Neutrophil (primary cell): ENCODE data around the gene PRKAR2A.
A peak's percentile ranks its signal among the peaks of the same experiment; 100 is the strongest.
"Not testable (repeated sequence)": the region's sequence is repeated elsewhere in the genome, so short reads cannot be mapped to it uniquely, and the experiment has no call there.

Experiments used
- H3K27ac ChIP-seq: fragments of 200-600 bp; sonication (generic); 2 replicates; pipeline ENCODE4 v1.5.1; 2016; ENCODE audit warnings: mild to moderate bottlenecking, moderate library complexity
- H3K27me3 ChIP-seq: fragments of 200-600 bp; sonication (generic); 2 replicates; pipeline ENCODE4 v1.6.0; 2016; ENCODE audit warnings: mild to moderate bottlenecking
- H3K36me3 ChIP-seq: fragments of 200-600 bp; sonication (generic); 2 replicates; pipeline ENCODE4 v1.5.1; 2017
- H3K4me1 ChIP-seq, 2 experiments: fragments of 200-600 bp in 1 of 2; sonication (generic) in 1 of 2; 1 replicate in 1 of 2; 2 replicates in 1 of 2; pipeline versions ENCODE4 v1.5.1 to v1.6.1; 2013 to 2016; ENCODE audit warnings: low read depth in 1 of 2, low read length in 1 of 2, mild to moderate bottlenecking in 1 of 2, moderate library complexity in 1 of 2; ENCODE audit not compliant: control insufficient read depth in 1 of 2, insufficient read depth in 1 of 2
- H3K4me3 ChIP-seq, 2 experiments: fragments of 200-600 bp in 1 of 2; sonication (generic) in 1 of 2; 1 replicate in 1 of 2; 2 replicates in 1 of 2; pipeline ENCODE4 v1.5.1; 2013 to 2016; ENCODE audit warnings: low read depth in 1 of 2, low read length in 1 of 2, mild to moderate bottlenecking in 1 of 2, moderate library complexity in 1 of 2
- H3K9me3 ChIP-seq: fragments of 200-600 bp; sonication (generic); 2 replicates; pipeline ENCODE4 v1.5.1; 2016
- CTCF ChIP-seq: fragments of 200-600 bp; sonication (generic); IDR thresholded peaks from 2 replicates; pipeline ENCODE4 v1.5.1; 2016; ENCODE audit warnings: antibody characterized with exemption

PRKAR2A gene

GRCh38 chr3:48765376-48765775, 82.3 kb downstream of the PRKAR2A start:
- H3K36me3 ChIP-seq, result peaks cover 26% of the 10 kb centered on the region
- H3K27me3 ChIP-seq, result no peaks in the 10 kb centered on the region
- H3K9me3 ChIP-seq, result no peaks in the 10 kb centered on the region
- TF ChIP-seq CTCF, result no peak
- no peak overlapping the region for H3K4me3 ChIP-seq
- no peak overlapping the region for H3K27ac ChIP-seq
- peaks cover 29 to 30% of the 10 kb centered on the region in 2 experiments for H3K4me1 ChIP-seq

- H3K4me3 ChIP-seq, result no peak overlapping the region
- H3K27ac ChIP-seq, result peak overlapping the region; percentile 77
- H3K9me3 ChIP-seq, result no peaks in the 10 kb centered on the region
- peaks cover 27% of the 10 kb centered on the region for H3K36me3 ChIP-seq
- peaks cover 18 to 25% of the 10 kb centered on the region in 2 experiments for H3K4me1 ChIP-seq
- TF ChIP-seq CTCF, result no peak
- H3K27me3 ChIP-seq, result no peaks in the 10 kb centered on the region
Observed at GRCh38 chr3:48762816-48763215, 84.9 kb downstream of the PRKAR2A start.

- not testable (repeated sequence) for H3K27me3 ChIP-seq, H3K27ac ChIP-seq, H3K4me3 ChIP-seq, H3K9me3 ChIP-seq
- H3K36me3 ChIP-seq, result peaks cover 35% of the 10 kb centered on the region
- peaks cover 18 to 25% of the 10 kb centered on the region in 2 experiments for H3K4me1 ChIP-seq
Observed at GRCh38 chr3:48759991-48760540, 87.6 kb downstream of the PRKAR2A start.

GRCh38 chr3:48759531-48759930, 88.1 kb downstream of the PRKAR2A start:
- Histone ChIP-seq H3K4me1 (peaks cover 18 to 25% of the 10 kb centered on the region in 2 experiments), H3K36me3 (peaks cover 32% of the 10 kb centered on the region)
- H3K4me3 ChIP-seq, H3K9me3 ChIP-seq, H3K27me3 ChIP-seq, H3K27ac ChIP-seq: not testable (repeated sequence)

GRCh38 chr3:48759071-48759470, 88.6 kb downstream of the PRKAR2A start:
- Histone ChIP-seq H3K27ac (no peak overlapping the region), H3K36me3 (peaks cover 31% of the 10 kb centered on the region)

GRCh38 chr3:48756640-48757039, 91.0 kb downstream of the PRKAR2A start:
- peaks cover 0 to 2% of the 10 kb centered on the region in 2 experiments for H3K4me1 ChIP-seq
- H3K9me3 ChIP-seq, result no peaks in the 10 kb centered on the region
- H3K27ac ChIP-seq, result no peak overlapping the region
- no peak for TF ChIP-seq CTCF
- no peaks in the 10 kb centered on the region for H3K27me3 ChIP-seq
- H3K4me3 ChIP-seq, result no peak overlapping the region
- peaks cover 38% of the 10 kb centered on the region for H3K36me3 ChIP-seq

More at GRCh38 chr3:48759071-48759470, 88.6 kb downstream of the PRKAR2A start:
- Histone ChIP-seq H3K27me3 (no peaks in the 10 kb centered on the region), H3K4me1 (peaks cover 18 to 25% of the 10 kb centered on the region in 2 experiments), H3K9me3 (no peaks in the 10 kb centered on the region), H3K4me3 (no peak overlapping the region)
- TF ChIP-seq CTCF, result no peak
